Middle frontal gyrus (tissue), 1 donor: ENCODE data around the gene TMC8.
"Not testable (repeated sequence)": the region's sequence is repeated elsewhere in the genome, so short reads cannot be mapped to it uniquely, and the experiment has no call there.

Experiments
- DNase-seq: peaks from one replicate; pipeline ENCODE4 v3.0.0-alpha.2; 2015; ENCODE audit warnings: low spot score; ENCODE audit errors: extremely low spot score

TMC8 gene

DNA sequence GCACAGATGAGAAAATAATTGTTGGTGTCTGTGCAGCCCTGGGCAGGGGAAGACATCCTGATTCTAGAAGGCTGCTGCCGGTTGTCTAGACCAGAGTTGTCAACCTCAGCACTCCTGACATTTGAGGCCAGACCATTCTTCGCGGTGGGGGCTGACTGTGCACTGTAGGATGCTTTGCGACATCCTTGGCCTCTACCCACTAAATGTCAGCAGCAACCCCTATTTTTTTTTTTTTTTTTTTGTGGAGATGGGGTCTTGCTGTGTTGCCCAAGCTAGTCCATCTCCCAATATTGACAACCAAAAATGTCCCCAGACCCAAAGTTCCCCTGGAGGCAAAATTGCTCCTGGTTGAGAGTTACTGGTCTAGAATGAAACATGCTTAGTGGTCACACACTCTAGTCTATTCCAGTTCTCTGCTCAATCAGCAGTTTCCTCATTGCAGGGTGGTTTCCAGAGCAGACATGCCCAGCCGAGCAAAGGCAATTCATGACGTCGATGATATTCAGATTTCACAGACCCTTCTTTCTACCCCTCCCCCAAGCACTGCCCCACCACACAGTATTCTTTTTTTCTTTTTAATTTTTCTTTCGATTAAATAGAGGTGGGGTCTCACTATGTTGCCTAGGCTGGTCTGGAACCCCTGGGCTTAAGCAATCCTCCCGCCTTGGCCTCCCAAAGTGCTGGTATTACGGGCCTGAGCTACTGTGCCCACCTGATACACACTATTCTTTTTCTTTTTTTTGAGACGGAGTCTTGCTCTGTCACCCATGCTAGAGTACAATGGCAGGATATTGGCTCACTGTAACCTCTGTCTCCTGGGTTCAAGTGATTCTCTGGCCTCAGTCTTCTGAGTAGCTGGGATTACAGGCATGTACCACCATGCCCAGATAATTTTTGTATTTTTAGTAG is 24.6 kb downstream of the TMC8 start:
- no peak for DNase-seq

DNA sequence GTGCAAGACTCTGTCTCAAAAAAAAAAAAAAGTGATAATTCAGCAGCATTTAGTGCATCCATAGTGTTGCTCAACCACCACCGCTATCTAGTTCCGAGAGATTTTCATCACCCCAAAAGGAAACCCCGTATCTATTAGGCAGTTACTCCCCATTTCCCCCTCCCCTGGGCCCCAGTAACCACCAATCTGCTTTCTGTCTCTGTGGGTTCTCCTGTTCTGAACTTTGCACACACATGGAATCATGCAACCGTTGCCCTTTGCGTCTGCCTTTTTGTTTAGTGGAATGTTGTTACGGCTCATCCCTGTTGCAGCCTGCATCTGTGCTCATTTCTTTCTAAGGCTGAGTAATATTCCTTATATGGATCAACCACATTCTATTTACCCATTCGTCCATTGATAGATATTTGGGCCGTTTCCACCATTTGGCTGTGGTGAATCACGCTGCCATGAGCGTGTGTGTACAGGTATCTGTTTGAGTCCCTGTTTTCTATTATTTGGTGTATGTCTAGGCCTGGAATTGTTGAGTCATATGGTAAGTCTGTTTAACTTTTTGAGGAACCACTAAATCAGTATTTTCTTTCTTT is 29.1 kb downstream of the TMC8 start:
- no peak for DNase-seq

DNA sequence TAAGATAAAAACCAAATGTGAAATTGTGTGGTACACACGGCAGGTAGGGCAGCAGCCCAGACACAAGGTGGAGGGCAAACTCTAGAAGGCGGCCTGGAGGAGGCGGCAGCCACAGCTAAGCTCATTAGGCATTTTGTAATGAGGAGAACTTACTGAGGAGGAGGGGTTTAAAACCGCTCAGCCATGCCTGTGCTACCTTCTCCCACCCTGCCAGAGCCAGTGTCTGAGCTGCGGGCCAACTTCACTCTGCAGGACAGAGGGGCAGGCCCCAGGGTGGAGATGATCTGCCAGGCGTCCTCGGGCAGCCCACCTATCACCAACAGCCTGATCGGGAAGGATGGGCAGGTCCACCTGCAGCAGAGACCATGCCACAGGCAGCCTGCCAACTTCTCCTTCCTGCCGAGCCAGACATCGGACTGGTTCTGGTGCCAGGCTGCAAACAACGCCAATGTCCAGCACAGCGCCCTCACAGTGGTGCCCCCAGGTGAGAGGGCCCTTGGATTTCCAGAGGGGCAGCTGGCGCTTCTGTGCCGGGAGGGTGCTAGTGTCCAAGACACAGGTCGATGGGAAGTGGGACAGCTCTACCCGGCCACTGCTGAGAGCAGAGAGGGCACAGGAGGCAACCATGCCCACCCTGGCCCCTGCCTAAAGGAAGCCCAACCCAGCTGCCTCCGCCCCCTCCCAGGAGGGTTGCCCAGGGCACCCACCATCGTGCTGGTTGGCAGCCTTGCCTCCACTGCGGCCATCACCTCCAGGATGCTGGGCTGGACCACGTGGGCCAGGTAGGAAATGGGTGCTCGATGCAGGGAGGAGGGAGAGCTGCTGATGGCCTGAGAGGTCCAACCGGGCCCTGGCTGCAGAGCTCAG is 33.5 kb downstream of the TMC8 start:
- DNase-seq, result no peak

DNA sequence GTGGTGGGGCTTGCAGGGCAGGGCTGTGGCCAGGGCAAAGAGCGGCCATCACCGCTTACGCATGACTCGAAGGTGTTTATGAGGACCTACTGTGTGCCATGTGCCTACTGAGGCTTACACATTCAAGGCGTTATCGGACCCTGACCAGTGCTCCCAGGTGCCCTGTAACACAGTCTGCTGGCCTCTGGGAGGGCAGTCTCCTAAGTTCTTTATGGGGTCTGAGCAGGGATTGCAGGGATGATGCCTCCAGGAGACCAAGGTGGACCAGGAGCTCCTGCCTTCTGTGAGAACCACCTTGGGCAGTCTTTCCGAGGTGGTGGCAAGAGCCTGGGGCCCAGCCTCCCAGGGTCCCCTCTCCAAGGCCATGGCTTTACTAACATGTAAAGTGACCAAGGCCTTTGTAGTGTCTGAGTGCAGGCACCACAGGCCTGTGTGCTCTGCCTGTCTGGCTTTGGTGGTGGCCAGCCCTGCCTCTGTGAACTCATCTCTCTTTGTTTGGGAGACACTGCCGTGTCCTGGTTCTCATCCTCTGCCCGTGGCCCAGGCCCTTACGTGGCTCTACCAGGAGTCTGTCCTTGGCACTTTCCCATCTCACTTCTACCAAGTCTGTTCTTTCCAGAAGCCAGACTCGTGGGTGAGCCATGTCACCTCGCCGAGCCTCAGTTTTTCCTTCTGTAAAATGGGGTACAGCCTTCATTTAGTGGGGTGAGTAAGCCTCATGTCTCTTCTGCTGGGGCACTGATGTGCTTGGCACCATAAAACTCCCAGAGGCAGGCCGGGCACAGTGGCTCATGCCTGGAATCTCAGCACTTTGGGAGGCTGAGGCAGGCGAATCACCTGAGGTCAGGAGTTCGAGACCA is 34.4 kb downstream of the TMC8 start:
- no peak for DNase-seq

DNA sequence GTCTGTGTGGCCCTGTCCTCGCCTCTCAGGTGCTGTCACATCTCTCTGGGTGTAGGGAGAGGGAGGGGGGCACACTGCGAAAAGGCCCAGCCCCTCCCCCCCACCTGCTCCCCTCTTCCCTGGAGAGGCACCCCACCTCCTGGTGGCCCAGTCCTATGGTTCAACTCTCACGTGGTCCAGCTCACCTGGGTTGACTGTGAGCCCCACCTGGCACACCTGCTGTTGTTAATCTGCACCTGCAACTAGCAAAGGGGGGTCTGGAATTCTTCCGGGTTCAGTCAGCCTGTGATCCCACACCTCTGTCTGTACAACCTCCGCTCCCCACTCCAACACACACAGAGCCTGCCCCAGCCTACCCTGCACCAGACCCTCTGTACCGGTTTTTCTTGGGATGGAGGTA is 35.8 kb downstream of the TMC8 start:
- DNase-seq, result no peak

DNA sequence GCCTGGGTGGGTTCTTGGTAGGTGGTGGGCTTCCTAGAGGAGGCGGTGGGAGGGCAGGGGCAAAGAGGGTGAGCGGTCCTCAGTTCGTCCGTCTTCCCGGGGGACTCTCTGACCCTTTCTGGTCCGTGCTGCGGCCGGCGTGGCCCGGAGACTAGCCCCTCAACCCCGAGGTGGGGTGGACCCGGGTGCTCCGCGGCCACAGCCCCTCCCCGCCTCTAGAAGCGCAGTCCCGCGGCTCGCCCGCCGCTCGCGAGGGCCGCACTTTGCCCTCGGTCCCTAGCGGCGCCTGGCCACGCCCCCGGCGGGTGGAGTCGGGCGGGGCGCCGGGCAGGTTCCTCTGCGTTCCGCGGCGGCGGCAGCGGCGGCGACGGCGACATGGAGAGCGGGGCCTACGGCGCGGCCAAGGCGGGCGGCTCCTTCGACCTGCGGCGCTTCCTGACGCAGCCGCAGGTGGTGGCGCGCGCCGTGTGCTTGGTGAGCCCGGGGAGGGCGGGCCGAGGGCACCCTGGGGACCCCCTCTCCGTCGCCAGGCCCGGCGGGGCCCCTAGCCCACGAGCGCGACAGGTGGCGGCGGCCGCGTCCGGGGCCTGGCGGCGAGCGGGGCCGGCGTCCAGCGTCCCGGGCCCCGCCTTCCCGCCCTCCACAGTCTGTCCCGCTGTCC is 37.8 kb downstream of the TMC8 start, which contains the start of gene SYNGR2:
Gene SYNGR2, plus strand, starts transcription at position 340 of the 661 bp plus-strand sequence. Its CDS starts 36 bp downstream, at position 376.
- DNase-seq, result peak; percentile 69

DNA sequence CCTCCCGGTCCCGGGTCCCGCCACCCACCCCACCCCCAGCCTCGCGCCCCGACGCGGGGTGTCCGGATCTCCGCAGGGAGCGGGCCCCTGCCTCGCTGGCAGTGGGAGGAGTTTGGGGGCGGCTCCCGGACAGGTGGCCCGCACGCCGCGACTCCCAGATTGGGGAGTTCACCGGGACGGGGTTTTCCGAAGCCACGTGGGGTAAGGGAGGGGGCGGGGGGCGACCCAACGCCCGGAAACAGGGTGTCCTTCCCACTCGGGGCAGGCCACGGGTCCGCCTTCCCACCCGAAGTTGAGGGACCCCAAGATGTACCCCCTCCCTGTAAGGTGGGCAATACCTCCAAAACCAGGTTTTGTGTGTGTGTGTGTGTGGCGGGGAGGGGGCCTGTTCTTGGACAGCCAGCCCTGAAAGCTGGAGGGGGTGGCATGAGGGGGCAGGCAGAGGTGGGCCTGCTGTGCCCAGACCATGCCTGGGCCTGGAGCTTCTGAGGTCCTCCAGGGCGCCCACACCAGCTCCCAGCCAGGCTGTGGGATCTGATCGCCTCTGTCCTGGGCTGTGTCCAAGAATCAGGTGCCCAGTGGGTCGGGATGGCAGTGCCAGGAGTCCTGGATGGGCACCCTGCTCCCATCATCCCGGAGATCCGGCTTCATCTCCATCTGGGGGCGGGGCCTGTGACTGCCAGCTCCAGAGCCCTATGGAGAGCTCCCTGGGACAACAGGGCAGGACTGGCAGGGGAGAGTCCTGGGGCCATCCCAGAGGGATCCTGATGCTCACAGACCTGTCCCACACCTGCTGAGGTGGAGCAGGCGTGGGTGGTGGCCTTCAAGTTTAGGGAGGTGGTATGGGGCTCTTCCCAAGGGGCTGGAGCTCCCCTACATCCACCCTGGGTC is 38.6 kb downstream of the TMC8 start:
- DNase-seq, result no peak

DNA sequence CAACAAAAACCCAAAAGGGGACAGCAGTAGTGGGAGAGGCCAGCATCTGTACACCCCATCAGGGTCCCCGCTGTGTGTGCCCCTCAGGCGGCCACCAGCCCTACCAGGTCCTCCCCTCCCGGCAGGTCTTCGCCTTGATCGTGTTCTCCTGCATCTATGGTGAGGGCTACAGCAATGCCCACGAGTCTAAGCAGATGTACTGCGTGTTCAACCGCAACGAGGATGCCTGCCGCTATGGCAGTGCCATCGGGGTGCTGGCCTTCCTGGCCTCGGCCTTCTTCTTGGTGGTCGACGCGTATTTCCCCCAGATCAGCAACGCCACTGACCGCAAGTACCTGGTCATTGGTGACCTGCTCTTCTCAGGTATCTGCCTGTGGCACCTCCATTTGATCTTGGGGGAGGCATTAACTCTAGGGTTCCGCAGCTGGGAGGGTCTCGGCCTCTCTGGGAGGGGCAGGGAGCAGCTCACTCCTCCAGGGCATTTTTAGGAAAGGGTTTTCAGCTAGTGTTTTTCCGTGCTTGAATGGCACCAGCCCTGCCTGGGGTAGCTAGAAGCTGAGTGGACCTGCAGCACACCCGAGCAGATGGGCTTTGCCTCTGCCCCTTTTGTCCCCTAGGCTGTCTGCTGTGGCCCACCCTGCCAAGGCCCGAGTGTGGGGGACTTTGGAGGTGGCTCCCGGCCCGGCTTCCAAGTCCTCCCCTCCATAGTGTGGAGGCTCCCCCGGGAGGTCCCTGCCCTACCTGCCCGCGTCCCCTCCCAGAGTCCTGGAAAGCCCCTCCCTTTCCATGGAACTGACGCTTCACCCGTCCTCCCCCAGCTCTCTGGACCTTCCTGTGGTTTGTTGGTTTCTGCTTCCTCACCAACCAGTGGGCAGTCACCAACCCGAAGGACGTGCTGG is 40.4 kb downstream of the TMC8 start:
- no peak for DNase-seq

DNA sequence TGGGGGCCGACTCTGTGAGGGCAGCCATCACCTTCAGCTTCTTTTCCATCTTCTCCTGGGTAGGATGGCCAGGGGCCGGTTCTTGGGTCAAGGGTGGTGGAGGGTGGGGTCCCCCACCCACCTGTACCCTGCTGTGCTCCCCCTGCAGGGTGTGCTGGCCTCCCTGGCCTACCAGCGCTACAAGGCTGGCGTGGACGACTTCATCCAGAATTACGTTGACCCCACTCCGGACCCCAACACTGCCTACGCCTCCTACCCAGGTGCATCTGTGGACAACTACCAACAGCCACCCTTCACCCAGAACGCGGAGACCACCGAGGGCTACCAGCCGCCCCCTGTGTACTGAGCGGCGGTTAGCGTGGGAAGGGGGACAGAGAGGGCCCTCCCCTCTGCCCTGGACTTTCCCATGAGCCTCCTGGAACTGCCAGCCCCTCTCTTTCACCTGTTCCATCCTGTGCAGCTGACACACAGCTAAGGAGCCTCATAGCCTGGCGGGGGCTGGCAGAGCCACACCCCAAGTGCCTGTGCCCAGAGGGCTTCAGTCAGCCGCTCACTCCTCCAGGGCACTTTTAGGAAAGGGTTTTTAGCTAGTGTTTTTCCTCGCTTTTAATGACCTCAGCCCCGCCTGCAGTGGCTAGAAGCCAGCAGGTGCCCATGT is 41.1 kb downstream of the TMC8 start:
- not testable (repeated sequence) for DNase-seq

DNA sequence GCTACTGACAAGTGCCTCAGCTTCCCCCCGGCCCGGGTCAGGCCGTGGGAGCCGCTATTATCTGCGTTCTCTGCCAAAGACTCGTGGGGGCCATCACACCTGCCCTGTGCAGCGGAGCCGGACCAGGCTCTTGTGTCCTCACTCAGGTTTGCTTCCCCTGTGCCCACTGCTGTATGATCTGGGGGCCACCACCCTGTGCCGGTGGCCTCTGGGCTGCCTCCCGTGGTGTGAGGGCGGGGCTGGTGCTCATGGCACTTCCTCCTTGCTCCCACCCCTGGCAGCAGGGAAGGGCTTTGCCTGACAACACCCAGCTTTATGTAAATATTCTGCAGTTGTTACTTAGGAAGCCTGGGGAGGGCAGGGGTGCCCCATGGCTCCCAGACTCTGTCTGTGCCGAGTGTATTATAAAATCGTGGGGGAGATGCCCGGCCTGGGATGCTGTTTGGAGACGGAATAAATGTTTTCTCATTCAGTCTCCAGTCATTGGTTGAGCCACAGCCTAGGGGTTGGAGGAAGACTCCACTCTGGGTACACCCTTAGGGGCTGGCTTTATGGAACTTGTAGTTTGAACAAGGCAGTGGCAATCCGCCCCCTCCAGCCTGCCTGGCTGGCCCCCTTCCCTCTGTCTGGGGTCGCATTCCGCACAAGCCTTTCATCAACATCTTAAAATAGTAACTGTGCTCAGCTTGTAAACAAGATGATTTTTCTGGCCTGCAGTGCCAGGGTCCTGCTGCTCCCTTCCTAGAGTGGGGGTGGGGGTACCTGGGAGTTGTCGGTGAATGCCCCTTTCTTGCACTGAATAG is 41.9 kb downstream of the TMC8 start:
- no peak for DNase-seq

DNA sequence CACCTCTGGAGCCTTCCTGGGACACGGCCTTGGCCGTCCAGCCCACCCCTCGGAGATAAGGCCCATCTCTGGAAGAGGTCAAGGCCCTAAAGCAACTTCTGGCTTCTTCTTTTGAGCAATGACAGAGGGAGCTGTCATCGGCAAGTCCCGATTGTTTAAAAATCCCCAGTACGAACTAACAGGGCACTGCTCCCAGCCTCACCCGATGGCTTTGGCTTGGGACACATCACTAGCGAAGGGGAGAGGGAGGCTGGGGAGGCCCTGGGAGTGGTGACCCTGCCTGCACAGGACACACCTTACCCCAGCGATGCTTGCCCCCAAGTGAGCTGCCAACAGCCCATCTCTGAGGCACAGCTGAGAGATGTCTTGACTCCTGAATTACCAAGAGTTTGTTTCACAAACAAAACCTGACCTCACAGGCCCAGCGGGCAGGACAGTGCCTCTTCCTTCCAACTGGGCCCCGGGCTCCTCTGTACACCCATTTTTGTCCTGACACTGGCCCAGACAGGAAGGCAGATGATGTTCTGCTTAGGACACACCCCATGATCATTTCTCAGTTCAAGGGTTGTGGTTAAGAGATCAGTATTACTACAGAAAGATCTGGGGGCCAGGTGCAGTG is 42.6 kb downstream of the TMC8 start:
- no peak for DNase-seq

DNA sequence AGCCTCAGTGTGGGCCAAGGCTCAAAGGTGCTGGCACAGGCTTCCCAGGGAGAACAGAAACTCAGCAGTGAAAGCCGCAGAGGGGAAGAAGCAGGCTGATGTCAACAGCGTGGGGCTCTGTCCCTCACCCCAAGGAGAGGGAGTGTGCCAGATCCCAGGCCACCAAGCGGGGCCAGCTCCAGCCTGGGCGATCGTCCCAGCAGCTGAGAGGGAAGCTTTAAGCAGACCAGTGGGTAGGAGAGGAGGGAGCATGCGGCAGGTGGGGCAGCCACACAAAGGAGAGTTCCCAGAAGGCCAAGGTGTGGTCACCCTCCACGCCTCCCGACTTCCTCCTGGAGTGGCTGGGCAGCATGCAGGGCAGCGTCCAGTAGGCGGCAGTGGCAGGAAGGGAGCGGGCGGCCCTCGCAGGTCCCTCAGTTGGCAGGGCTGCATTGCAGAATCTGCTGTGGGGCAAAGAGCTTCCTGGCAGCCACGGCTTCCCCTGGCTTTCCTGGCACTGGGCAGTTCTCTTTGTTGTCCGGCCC is 43.8 kb downstream of the TMC8 start:
- peak; percentile 27 for DNase-seq

DNA sequence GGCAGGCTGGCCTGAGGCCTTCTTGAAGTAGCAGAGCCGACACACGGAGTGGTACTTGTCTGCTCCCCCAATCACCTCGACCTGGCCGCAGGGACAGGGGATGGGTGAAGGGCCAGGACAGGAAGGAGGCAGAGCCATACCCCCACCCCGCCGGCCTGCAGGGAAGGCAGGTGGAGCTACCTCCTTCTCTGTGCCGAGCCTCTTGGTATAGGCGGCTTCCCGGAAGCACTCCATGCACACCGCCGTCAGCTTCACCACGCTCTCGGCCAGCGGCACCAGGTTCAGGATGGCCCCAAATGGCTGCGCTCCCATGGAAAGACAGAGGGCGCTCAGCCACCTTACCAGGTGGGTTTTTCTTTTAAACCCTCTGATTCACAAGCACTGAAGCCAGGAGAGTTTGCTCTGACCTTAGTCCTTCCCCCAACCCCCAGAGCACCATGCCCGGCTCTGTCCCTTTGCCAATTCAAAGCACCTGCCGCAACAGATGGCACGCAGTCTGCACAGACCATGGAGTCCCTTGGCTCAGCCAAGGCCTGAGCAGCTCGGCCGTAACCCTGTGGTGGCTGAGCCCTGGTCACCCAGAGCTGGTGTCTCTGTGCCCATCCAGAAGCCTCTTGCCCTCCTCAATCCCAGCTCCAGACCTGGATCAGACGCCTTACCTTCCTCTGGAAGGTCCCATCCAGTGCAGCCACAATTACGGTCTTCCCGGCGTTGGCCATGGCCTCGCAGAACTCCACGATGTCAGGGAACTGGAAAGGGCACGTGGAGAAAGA is 44.5 kb downstream of the TMC8 start:
- no peak for DNase-seq

DNA sequence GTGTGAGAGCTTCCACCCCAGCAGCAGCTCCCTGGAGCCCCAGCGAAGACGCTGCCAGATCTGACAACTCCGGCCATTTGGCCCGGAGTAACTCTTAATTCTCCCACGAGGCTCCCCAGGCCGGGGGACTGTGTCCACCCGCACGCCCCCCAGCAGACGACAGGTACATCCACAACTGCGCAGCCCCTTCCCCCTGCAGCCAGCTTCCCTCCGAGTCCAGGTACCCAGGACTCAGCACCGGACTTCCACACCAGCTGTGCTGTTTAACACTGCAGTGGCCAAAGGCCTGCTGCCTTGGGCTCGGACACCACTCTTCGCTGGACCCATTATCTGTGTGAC is 45.0 kb downstream of the TMC8 start:
- DNase-seq, result no peak

DNA sequence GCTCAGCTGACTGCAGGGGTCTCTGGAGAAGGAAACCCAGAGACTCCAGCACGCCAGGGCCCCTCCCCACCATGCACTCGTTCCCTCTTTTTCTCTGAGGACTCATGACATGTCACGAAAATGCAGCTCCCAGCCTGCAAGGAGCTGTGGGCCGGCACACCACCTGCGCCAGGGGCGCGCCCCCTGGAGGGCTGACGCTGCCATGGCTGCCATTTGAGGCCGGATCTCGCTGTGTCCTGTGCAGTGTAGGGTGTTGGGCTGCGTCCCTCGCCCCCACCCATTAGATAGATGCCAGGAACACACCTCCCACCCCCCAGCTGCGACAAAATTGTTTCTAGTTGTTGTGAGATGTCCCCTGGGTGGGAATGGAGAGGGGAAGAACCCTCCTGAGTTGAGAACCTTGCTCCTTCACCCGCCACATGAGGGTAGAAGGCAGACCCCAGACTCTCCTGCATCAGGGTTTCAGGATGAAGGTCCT is 46.0 kb downstream of the TMC8 start:
- DNase-seq, result no peak
